GF-D8 (cell line): Measurements from ENCODE around the gene SERINC5.

Experiments used
- DNase-seq: peaks from one replicate; lab custom pipeline; 2025; lab: John Stamatoyannopoulos, UW

Gene SERINC5

DNA sequence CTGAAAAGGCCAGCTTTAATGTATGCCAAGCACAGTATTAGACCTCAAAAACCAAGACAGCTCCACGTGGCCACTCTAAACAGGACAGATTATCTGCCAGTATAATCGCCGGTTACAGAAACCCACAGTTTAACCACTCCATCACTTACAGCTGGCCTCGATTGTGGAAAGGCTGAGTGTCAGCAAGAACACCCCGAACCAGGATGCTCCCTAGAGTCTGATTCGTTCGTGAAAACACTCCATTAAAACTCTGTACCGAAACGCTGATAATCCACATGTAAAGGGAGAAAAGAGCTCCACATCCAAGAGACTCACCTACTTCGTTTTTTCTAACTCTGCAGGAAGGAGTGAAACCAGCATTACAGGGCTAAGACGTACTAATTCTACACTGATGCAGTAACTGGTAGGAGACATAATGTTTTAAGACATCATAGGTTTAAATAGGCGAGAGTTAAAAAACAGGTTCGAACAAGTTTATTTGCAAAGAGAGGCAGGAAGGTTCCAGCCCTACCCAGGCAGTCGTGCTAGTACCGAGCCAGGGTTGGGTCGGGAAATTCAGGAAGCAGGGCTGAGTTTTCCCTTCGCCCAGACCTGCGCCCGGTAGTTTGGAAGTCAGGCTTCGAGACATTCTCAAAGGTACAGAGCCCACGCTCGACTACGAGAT lies 949 bp downstream of the SERINC5 start:
- peak; percentile 15 for DNase-seq

DNA sequence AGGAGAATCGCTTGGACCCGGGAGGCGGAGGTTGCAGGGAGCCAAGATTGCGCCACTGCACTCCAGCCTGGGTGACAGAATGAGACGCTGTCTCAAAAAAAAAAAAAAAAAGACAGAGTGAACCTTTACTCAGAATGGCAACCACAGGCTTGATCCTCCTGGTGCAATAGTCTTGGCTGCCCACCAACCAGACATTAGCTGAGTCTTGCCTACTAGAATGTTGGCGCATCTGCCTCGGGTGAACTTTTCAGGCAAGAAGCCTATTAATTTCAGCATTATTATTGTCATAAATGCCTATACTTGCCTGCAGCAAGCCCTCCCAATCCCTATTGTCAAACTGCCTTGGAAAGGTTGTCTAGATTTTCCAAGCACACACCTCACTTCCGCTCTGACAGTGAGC lies 4.2 kb downstream of the SERINC5 start:
- DNase-seq: no peak

DNA sequence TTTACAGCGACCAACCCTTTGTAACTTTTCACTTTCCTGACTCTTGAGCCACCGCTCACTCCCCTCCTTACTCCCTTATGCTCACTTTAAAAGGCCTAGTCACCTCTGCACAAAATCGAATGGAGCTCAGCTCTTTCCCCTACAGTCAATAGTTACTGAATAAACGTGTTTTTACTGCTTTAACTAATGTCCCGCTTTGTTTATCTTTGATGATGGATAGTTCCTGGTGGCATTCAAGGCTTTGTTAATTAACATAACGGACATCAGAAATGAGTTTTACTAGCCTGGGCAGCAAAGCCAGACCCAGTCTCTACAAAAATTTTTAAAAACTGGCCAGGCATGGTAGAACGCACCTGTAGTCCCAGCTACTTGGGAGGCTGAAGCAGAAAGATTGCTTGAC lies 5.0 kb downstream of the SERINC5 start:
- no peak for DNase-seq

DNA sequence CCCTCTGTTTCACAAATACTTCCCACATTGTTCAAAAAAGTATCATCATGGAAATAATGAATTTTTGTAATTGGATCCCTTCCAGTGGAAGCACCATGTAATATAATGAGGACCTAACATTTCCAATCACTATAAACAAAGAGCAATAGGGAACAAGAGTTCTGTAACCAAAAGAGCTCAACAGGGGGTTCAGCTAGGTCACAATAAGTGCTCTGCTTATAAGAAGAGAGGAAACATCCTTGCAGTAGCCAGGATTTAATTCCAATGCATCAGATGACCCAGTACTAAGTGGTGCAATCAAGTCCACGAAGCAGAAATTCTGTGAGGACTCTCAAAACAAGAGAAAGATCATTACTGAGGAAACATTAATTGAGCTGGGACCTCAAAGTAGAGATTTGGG lies 5.9 kb downstream of the SERINC5 start:
- no peak for DNase-seq

DNA sequence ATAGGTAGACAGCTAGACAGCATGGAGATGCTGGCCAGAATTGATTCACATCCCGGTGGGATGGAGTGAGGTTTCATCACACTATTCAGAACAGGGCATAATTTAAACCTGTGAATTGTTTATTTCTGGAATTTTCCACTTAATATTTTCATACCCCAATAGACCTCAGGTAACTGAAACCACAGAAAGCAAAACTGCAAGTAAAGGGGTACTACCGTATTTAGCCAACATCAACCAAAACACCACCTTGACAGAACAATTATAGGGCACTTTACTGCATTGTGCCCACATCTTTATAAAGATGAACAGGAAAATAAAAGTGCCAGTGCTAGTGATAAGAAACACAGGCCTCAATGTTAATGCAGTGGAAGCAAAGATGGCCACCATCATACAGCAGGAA lies 7.5 kb downstream of the SERINC5 start:
- DNase-seq: no peak

- no peak for DNase-seq
Observed at GRCh38 chr5:80246995-80247729, 8.7 kb downstream of the SERINC5 start.

DNA sequence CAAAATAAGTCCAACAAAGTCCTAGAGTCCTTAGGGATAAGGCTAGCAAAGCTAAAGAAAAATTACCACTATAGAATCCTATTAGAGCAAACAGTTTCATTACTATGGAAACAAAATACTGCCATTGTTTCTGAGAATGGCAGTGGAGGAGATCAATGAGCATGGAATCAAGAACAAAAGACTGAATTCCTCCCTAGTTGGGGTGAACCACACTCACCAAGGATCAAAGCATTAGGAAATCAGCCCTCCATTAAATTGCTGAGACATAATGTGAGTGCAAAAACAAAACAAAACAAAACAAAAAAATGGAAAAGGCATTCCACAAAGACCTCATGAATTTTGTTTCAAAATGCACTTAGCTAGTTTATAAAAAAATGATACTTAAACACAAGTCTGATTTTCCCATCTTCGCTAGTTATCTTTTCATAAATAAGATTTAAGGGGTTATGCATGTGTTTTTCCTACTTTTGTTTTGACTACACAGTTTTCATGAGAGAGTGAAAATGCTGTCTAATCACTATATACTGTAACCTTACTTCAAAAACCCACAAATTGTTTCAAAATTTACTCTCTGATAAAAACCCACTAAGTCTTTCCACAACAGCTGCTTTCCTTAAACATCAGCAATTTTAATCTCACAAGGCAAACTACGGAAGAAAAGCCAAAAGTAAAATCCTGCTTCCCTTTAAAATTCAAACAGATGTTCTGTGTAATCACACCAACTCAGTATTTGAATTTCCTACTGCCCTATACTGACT lies 9.7 kb downstream of the SERINC5 start:
- DNase-seq: peak; percentile 18

- no peak for DNase-seq
Observed at GRCh38 chr5:80243567-80243966, 12.3 kb downstream of the SERINC5 start.

DNA sequence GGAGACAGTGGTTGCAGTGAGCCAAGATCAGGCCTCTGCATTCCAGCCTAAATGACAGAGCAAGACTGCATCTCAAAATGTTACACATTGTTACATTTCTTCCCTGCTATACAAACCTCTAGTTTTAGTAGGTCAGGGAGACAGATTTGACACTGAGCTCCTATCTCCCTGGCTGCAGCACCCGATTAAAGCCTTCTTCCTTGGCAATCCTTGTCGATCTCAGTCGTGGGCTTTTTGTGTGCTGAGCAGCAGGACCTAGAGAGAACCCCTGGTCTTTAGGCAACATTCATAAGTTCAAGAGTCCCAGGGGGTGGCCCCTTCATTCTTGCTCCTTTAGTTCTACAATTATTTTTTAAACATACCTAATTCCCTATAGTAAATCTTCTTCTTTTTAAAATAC lies 13.0 kb downstream of the SERINC5 start:
- DNase-seq: no peak

GRCh38 chr5:80240368-80240986 lies 15.4 kb downstream of the SERINC5 start:
- no peak for DNase-seq

GRCh38 chr5:80239680-80240367 lies 16.0 kb downstream of the SERINC5 start:
- no peak for DNase-seq

GRCh38 chr5:80238778-80239679 lies 16.8 kb downstream of the SERINC5 start:
- DNase-seq: no peak

- DNase-seq: no peak
Observed at GRCh38 chr5:80238097-80238496, 17.8 kb downstream of the SERINC5 start.

DNA sequence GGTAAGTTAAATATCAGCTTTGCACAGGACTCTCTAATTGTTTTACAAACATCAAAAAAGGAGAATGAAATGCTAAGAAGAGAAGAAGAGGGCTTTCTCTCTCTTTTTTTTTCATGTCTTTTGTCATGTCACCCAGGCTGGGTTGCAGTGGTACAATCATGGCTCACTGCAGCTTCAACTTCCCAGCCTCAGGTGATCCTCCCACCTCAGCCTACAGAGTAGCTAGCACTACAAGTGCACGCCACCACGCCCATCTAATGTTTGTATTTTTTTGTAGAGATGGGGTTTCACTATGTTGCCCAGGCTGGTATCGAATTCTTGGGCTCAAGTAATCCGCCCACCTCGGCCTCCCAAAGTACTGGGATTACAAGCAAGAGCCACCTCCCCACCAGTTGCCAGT lies 18.6 kb downstream of the SERINC5 start:
- no peak for DNase-seq

GRCh38 chr5:80234116-80234948 lies 21.5 kb downstream of the SERINC5 start:
- no peak for DNase-seq

GRCh38 chr5:80231693-80232092 lies 24.2 kb downstream of the SERINC5 start:
- no peak for DNase-seq

DNA sequence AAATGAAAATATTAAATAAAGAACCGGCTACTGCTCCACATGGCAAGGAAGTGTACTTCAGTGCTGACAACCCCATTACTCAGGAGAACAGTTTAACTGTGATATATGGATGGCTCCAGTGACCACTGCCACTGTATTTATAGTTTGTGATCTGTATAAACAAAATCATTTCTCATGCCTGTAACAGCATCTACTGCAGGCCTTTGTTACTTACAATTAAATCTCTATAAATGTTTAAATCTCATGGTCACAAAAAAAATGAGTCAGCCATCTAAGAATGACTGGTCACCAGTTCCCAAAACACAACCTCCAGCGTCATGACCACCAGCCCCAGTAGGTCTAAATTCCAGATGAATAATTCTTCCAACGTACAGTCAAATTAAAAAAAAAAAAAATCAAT lies 24.6 kb downstream of the SERINC5 start:
- no peak for DNase-seq

DNA sequence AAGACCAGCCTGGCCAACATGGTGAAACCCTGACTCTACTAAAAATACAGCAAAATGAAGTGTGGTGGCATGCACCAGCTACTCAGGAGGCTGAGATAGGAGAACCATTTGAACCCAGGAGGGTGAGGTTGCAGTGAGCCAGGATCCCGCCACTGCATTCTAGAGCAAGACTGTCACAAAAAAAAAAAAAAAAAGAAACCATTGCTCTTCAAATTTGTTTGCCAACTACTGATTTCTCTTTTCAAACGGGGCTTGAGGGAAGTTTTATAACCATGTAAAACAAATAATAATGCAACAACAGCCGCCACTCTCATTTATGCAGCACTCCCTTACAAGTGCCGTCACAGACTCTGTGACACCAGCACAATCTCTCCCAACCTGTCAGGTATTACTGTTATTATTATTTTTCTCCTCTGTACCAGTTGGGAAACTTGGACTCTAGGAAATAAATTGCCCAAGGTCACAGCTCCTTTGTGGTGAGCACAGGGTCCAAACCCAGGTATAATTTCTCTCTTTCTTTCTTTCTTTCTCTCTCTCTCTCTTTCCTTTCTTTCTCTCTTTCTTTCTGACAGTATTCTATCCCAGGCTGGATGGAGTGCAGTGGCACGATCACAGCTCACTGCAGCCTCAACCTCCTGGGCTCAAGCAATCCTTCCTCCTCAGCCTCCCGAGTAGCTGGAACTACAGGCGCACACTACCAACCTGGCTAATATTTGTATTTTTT lies 25.4 kb downstream of the SERINC5 start:
- DNase-seq: no peak

GRCh38 chr5:80229902-80230255 lies 26.0 kb downstream of the SERINC5 start:
- no peak for DNase-seq
